ENCODE data around the gene CSMD2.

The CSMD2 gene

DNA sequence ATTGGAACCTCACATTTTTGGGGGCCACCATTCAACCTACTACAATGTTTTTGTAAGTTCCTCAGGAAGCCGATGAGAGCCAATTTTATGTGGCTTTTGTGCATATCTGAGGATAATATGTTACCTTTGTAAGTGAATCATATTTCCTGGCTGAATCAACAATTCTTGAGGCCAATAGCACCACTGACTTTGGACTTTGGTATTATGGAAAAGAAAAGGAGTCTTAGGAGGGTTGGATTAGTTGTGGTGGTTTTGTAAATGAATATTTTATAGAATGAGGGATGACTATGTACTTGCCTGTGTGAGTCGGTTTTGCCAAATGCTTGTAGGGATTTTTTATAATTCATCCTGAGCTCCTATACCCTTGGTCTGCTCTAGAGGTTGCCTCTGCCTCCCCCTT lies 482.7 kb downstream of the CSMD2 start:
- no peak overlapping the region for H2BK120ac ChIP-seq (ENCODE audit: low read depth, low read length)
- H3K36me3 ChIP-seq (ENCODE audit: control insufficient read depth in 1 of 2, insufficient read depth in 2 of 2, low read depth in 1 of 2, low read length in 2 of 2) = no peaks in the 10 kb centered on the region
- H3K27me3 ChIP-seq (ENCODE audit: control insufficient read depth in 1 of 2, insufficient read depth in 1 of 2, low read length in 2 of 2) = no peaks in the 10 kb centered on the region
- H2BK12ac ChIP-seq (ENCODE audit: low read length in 2 of 2) = no peak overlapping the region
- no peak overlapping the region for H2BK5ac ChIP-seq (ENCODE audit: low read depth, low read length, poor library complexity, severe bottlenecking)
- H3K4me2 ChIP-seq (ENCODE audit: low read length, poor library complexity, severe bottlenecking) = no peak overlapping the region
- H3K4me1 ChIP-seq (ENCODE audit: control insufficient read depth, insufficient read depth, low read depth, low read length) = no peaks in the 10 kb centered on the region
- no peaks in the 10 kb centered on the region for H3K9me3 ChIP-seq (ENCODE audit: control insufficient read depth, low read length)
- H4K91ac ChIP-seq (ENCODE audit: low read length) = no peak overlapping the region
- H3K27ac ChIP-seq (ENCODE audit: low read length, poor library complexity, severe bottlenecking) = no peak overlapping the region
- H2AK5ac ChIP-seq (ENCODE audit: low read length, severe bottlenecking) = no peak overlapping the region
- H4K8ac ChIP-seq (ENCODE audit: low read length) = no peak overlapping the region
- H2BK15ac ChIP-seq (ENCODE audit: low read depth, poor library complexity, severe bottlenecking) = no peak overlapping the region
- 68% methylated on average over 2 of the region's 2 CpGs for WGBS
- no peak overlapping the region for H3K4ac ChIP-seq (ENCODE audit: low read depth in 1 of 2, low read length in 2 of 2)
- DNase-seq = no peak
- no peak overlapping the region for H3K9ac ChIP-seq (ENCODE audit: low read length)
- H3K79me1 ChIP-seq (replicated peaks; ENCODE audit: low read length, poor library complexity, severe bottlenecking) = no peaks in the 10 kb centered on the region
- H3K4me3 ChIP-seq (ENCODE audit: insufficient read depth in 1 of 2, low read depth in 1 of 2, low read length in 2 of 2) = no peak overlapping the region
- no peak overlapping the region for H3K23ac ChIP-seq (ENCODE audit: low read length in 2 of 2)
- H2AFZ ChIP-seq (ENCODE audit: low read depth, low read length) = no peak overlapping the region
- no peak overlapping the region for H3K14ac ChIP-seq (ENCODE audit: low read length in 2 of 2)
- no peak overlapping the region for H3K18ac ChIP-seq (ENCODE audit: low read depth in 1 of 2, low read length in 2 of 2)

DNA sequence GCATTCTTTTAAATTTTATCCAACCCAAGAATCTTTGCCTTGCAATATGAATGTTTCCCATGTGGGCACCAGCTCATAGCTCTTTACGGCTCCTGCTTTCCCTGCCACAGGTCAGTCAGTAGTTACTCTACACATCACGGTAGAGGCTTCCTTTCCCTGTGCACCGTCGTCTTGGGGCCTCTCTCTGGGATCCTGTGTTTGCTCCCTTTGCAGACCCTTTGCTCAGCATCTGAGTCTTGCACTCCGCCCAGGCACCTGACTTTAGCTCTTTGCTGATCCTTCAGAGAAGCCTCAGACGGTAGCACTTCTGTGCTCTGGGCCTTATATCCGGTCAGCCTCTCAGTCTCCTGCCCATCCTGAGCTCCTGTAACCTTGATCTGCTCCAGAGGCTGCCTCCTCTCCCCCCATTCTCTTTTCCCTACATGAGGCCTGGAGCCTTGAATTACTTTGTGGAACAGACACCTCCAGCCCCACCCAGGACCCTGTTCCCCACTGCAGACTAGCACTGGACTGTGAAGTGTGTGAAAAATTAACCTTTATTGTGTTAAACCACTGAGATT lies 484.7 kb downstream of the CSMD2 start:
- Histone ChIP-seq H2AFZ (ENCODE audit: low read depth, low read length) (no peak overlapping the region), H3K18ac (ENCODE audit: low read depth in 1 of 2, low read length in 2 of 2) (no peak overlapping the region), H3K27ac (ENCODE audit: low read length, poor library complexity, severe bottlenecking) (no peak overlapping the region), H4K91ac (ENCODE audit: low read length) (no peak overlapping the region), H3K14ac (ENCODE audit: low read length in 2 of 2) (no peak overlapping the region), H3K36me3 (ENCODE audit: control insufficient read depth in 1 of 2, insufficient read depth in 2 of 2, low read depth in 1 of 2, low read length in 2 of 2) (no peaks in the 10 kb centered on the region), H3K9me3 (ENCODE audit: control insufficient read depth, low read length) (no peaks in the 10 kb centered on the region), H2BK12ac (ENCODE audit: low read length in 2 of 2) (no peak overlapping the region), H3K9ac (ENCODE audit: low read length) (no peak overlapping the region), H3K4ac (ENCODE audit: low read depth in 1 of 2, low read length in 2 of 2) (no peak overlapping the region), H3K27me3 (ENCODE audit: control insufficient read depth in 1 of 2, insufficient read depth in 1 of 2, low read length in 2 of 2) (no peaks in the 10 kb centered on the region), H3K4me3 (ENCODE audit: insufficient read depth in 1 of 2, low read depth in 1 of 2, low read length in 2 of 2) (no peak overlapping the region), H4K8ac (ENCODE audit: low read length) (no peak overlapping the region), H2BK120ac (ENCODE audit: low read depth, low read length) (no peak overlapping the region), H3K79me1 (replicated peaks; ENCODE audit: low read length, poor library complexity, severe bottlenecking) (no peaks in the 10 kb centered on the region), H3K23ac (ENCODE audit: low read length in 2 of 2) (no peak overlapping the region), H3K4me2 (ENCODE audit: low read length, poor library complexity, severe bottlenecking) (no peak overlapping the region), H2BK5ac (ENCODE audit: low read depth, low read length, poor library complexity, severe bottlenecking) (no peak overlapping the region), H2AK5ac (ENCODE audit: low read length, severe bottlenecking) (no peak overlapping the region), H3K4me1 (ENCODE audit: control insufficient read depth, insufficient read depth, low read depth, low read length) (no peaks in the 10 kb centered on the region), H2BK15ac (ENCODE audit: low read depth, poor library complexity, severe bottlenecking) (no peak overlapping the region)
- no peak for DNase-seq
- 67% methylated on average over 7 of the region's 7 CpGs for WGBS

DNA sequence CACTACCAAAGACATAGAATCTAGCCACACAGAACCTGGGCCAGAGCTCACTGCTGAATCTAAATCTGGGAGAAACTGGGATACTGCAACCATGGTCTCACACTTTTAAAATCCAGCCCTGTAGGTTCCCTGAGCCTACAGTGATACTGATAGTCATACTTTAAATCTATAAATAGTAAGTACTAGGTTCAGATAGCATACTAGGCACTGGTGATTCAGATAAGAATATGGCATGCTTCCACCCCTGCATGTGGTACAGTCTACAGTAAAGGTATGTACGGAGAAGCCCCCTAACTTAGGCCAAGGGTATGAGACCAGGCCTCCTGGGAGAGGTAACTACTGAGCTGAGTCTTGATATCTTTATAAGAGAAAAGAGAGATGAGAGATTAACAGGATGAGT lies 494.5 kb downstream of the CSMD2 start:
- no peaks in the 10 kb centered on the region for H3K27me3 ChIP-seq (ENCODE audit: control insufficient read depth in 1 of 2, insufficient read depth in 1 of 2, low read length in 2 of 2)
- no peak overlapping the region for H2BK120ac ChIP-seq (ENCODE audit: low read depth, low read length)
- WGBS = 36% methylated on average over 1 of the region's 1 CpG
- no peak for DNase-seq
- no peak overlapping the region for H2BK5ac ChIP-seq (ENCODE audit: low read depth, low read length, poor library complexity, severe bottlenecking)
- no peak overlapping the region for H2AFZ ChIP-seq (ENCODE audit: low read depth, low read length)
- no peak overlapping the region for H3K23ac ChIP-seq (ENCODE audit: low read length in 2 of 2)
- H3K18ac ChIP-seq (ENCODE audit: low read depth in 1 of 2, low read length in 2 of 2) = no peak overlapping the region
- no peak overlapping the region for H3K14ac ChIP-seq (ENCODE audit: low read length in 2 of 2)
- no peaks in the 10 kb centered on the region for H3K79me1 ChIP-seq (replicated peaks; ENCODE audit: low read length, poor library complexity, severe bottlenecking)
- H3K4ac ChIP-seq (ENCODE audit: low read depth in 1 of 2, low read length in 2 of 2) = no peak overlapping the region
- H2BK15ac ChIP-seq (ENCODE audit: low read depth, poor library complexity, severe bottlenecking) = no peak overlapping the region
- H4K8ac ChIP-seq (ENCODE audit: low read length) = no peak overlapping the region
- H3K4me2 ChIP-seq (ENCODE audit: low read length, poor library complexity, severe bottlenecking) = no peak overlapping the region
- H3K4me1 ChIP-seq (ENCODE audit: control insufficient read depth, insufficient read depth, low read depth, low read length) = no peaks in the 10 kb centered on the region
- H3K4me3 ChIP-seq (ENCODE audit: insufficient read depth in 1 of 2, low read depth in 1 of 2, low read length in 2 of 2) = no peak overlapping the region
- H4K91ac ChIP-seq (ENCODE audit: low read length) = no peak overlapping the region
- no peak overlapping the region for H3K27ac ChIP-seq (ENCODE audit: low read length, poor library complexity, severe bottlenecking)
- no peak overlapping the region for H2BK12ac ChIP-seq (ENCODE audit: low read length in 2 of 2)
- H2AK5ac ChIP-seq (ENCODE audit: low read length, severe bottlenecking) = no peak overlapping the region
- peaks cover 0 to 6% of the 10 kb centered on the region in 2 experiments for H3K36me3 ChIP-seq (ENCODE audit: control insufficient read depth in 1 of 2, insufficient read depth in 2 of 2, low read depth in 1 of 2, low read length in 2 of 2)
- no peak overlapping the region for H3K9ac ChIP-seq (ENCODE audit: low read length)
- no peaks in the 10 kb centered on the region for H3K9me3 ChIP-seq (ENCODE audit: control insufficient read depth, low read length)

DNA sequence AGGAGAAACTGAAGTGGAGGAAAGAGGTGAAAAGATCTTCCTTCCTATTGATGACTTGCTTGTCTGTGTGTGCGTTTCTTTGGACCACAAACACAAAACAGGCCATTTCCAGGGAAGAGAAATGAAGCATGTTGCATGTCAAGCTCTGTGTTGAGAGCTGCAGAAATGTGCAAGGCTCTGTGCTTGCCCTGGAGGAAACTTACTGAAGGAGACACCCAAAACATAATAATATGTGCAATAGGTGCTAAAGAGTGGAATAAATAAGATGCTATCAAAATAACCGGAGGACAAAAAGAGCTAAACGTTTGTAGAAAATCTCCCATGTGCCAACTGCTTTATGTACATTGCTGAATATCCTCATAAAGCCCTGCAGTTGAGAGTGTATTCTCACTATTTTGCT lies 496.3 kb downstream of the CSMD2 start:
- Histone ChIP-seq H2BK15ac (ENCODE audit: low read depth, poor library complexity, severe bottlenecking) (no peak overlapping the region), H4K8ac (ENCODE audit: low read length) (no peak overlapping the region), H3K4ac (ENCODE audit: low read depth in 1 of 2, low read length in 2 of 2) (no peak overlapping the region), H3K9me3 (ENCODE audit: control insufficient read depth, low read length) (no peaks in the 10 kb centered on the region), H2AK5ac (ENCODE audit: low read length, severe bottlenecking) (no peak overlapping the region), H3K27ac (ENCODE audit: low read length, poor library complexity, severe bottlenecking) (no peak overlapping the region), H3K79me1 (replicated peaks; ENCODE audit: low read length, poor library complexity, severe bottlenecking) (no peaks in the 10 kb centered on the region), H3K27me3 (ENCODE audit: control insufficient read depth in 1 of 2, insufficient read depth in 1 of 2, low read length in 2 of 2) (no peaks in the 10 kb centered on the region), H3K9ac (ENCODE audit: low read length) (no peak overlapping the region), H3K4me2 (ENCODE audit: low read length, poor library complexity, severe bottlenecking) (no peak overlapping the region), H3K36me3 (ENCODE audit: control insufficient read depth in 1 of 2, insufficient read depth in 2 of 2, low read depth in 1 of 2, low read length in 2 of 2) (peaks cover 0 to 6% of the 10 kb centered on the region in 2 experiments), H3K4me1 (ENCODE audit: control insufficient read depth, insufficient read depth, low read depth, low read length) (no peaks in the 10 kb centered on the region), H2BK12ac (ENCODE audit: low read length in 2 of 2) (no peak overlapping the region), H4K91ac (ENCODE audit: low read length) (no peak overlapping the region), H2AFZ (ENCODE audit: low read depth, low read length) (no peak overlapping the region), H2BK5ac (ENCODE audit: low read depth, low read length, poor library complexity, severe bottlenecking) (no peak overlapping the region), H3K18ac (ENCODE audit: low read depth in 1 of 2, low read length in 2 of 2) (no peak overlapping the region), H3K14ac (ENCODE audit: low read length in 2 of 2) (no peak overlapping the region), H3K23ac (ENCODE audit: low read length in 2 of 2) (no peak overlapping the region), H2BK120ac (ENCODE audit: low read depth, low read length) (no peak overlapping the region), H3K4me3 (ENCODE audit: insufficient read depth in 1 of 2, low read depth in 1 of 2, low read length in 2 of 2) (no peak overlapping the region)
- DNase-seq = no peak
- WGBS = 70% methylated on average over 3 of the region's 3 CpGs
